Panc1 (cell line): ENCODE measurements around the gene PRR35. TPM values are rescaled to one million over a fixed set of nuclear protein-coding genes. Genes with fewer than 3 reads are reported as not detected.
A peak's percentile ranks its signal among the peaks of the same experiment; 100 is the strongest.

Experiments used
- ATAC-seq: fragments of 200-7000 bp; cut with Tn5 transposase; 2 replicates; pipeline ENCODE4 v1.9.1; 2020; ENCODE audit warnings: mild to moderate bottlenecking, moderate library complexity
- BruUV-seq: library from RNA; stranded (reverse); fragments of 400-500 nt; replicated peaks from 2 replicates; lab custom pipeline; 2021; lab: Mats Ljungman, UMichigan
- CTCF ChIA-PET: fragments of 300-600 bp; sonication (Branson Sonifier 250); formaldehyde crosslinking; loops from one replicate; lab custom pipeline; 2022; ENCODE audit warnings: antibody characterized with exemption; lab: Charles Lee
- POLR2A ChIA-PET: fragments of 300-600 bp; sonication (Branson Sonifier 250); formaldehyde crosslinking; loops from one replicate; lab custom pipeline; 2022; ENCODE audit warnings: antibody characterized with exemption; lab: Charles Lee
- DNase-seq: peaks from one replicate; pipeline ENCODE4 v3.0.0-alpha.2; 2010; ENCODE audit warnings: low read depth, low spot score
- H3K27ac ChIP-seq: 2 replicates; pipeline ENCODE4 v1.5.1; 2011; ENCODE audit warnings: mild to moderate bottlenecking, low read length, inconsistent platforms
- H3K27me3 ChIP-seq: fragments of 200-500 bp; sonication (Bioruptor generic); 2 replicates; pipeline ENCODE4 v1.6.0; 2014; ENCODE audit warnings: low read length, inconsistent platforms; ENCODE audit not compliant: control insufficient read depth, insufficient read depth
- H3K36me3 ChIP-seq: fragments of 200-500 bp; sonication (Bioruptor generic); 2 replicates; pipeline ENCODE4 v1.5.1; 2014; ENCODE audit warnings: inconsistent platforms, mild to moderate bottlenecking, low read length, moderate library complexity; ENCODE audit not compliant: control insufficient read depth, insufficient read depth
- H3K4me1 ChIP-seq: 2 replicates; pipeline ENCODE4 v1.5.1; 2011; ENCODE audit warnings: inconsistent platforms, mild to moderate bottlenecking, low read length, moderate library complexity; ENCODE audit not compliant: control insufficient read depth, insufficient read depth
- H3K4me3 ChIP-seq, 2 experiments: 2 replicates each; pipeline ENCODE4 v1.5.1; 2011 to 2012; ENCODE audit warnings: low read depth in 2 of 2, low read length in 2 of 2, mild to moderate bottlenecking in 2 of 2, inconsistent platforms in 1 of 2, moderate library complexity in 1 of 2
- H3K9me3 ChIP-seq: fragments of 200-500 bp; sonication (Bioruptor generic); 2 replicates; pipeline ENCODE4 v1.5.1; 2014; ENCODE audit warnings: low read depth, mild to moderate bottlenecking, inconsistent platforms, low read length, moderate library complexity; ENCODE audit not compliant: control insufficient read depth, insufficient read depth
- POLR2AphosphoS5 ChIP-seq: IDR thresholded peaks from 2 replicates; pipeline ENCODE4 v1.6.1; 2012; ENCODE audit warnings: mild to moderate bottlenecking, low read depth, low read length, moderate library complexity
- SIN3A ChIP-seq: IDR thresholded peaks from 2 replicates; pipeline ENCODE4 v1.6.1; 2012; ENCODE audit warnings: low read depth, mild to moderate bottlenecking, low read length, moderate library complexity, borderline replicate concordance; ENCODE audit not compliant: insufficient read depth
- TCF7L2 ChIP-seq: IDR thresholded peaks from 2 replicates; pipeline ENCODE4 v1.6.1; 2011; ENCODE audit warnings: mild to moderate bottlenecking, low read depth, low read length, inconsistent platforms
- in situ Hi-C: cut with HindIII; loops from 2 replicates; pipeline ENCODE4 v1.10.0; 2016; ENCODE audit warnings: low sequenced_read_pairs, low pct_unique_long_range_greater_than_20kb
- intact Hi-C: fragments of 100-400 bp; cut with micrococcal nuclease; formaldehyde crosslinking; loops from one replicate; pipeline ENCODE4 v1.10.0; 2022; ENCODE audit not compliant: unreplicated experiment
- total RNA-seq: library from RNA; stranded (reverse); gene quantifications from one replicate; pipeline ENCODE4 v1.2.1, GENCODE V29; 2021; ENCODE audit not compliant: unreplicated experiment
- TF ChIP-seq, protein P1 (sequence below): fragments of 450-650 bp; IDR thresholded peaks from 2 replicates; pipeline ENCODE4 v1.5.1; 2017; ENCODE audit warnings: mild to moderate bottlenecking
- TF ChIP-seq, protein P2 (sequence below), 2 experiments: IDR thresholded peaks; 2 replicates each; pipeline ENCODE4 v1.6.1; 2011 to 2012; ENCODE audit warnings: low read depth in 2 of 2, control low read depth in 1 of 2, low read length in 1 of 2, mild to moderate bottlenecking in 1 of 2, moderate library complexity in 1 of 2; ENCODE audit not compliant: insufficient read depth in 1 of 2

Gene PRR35
- total RNA-seq, 1 experiment from 2014 or later = 2.2 TPM

DNA sequence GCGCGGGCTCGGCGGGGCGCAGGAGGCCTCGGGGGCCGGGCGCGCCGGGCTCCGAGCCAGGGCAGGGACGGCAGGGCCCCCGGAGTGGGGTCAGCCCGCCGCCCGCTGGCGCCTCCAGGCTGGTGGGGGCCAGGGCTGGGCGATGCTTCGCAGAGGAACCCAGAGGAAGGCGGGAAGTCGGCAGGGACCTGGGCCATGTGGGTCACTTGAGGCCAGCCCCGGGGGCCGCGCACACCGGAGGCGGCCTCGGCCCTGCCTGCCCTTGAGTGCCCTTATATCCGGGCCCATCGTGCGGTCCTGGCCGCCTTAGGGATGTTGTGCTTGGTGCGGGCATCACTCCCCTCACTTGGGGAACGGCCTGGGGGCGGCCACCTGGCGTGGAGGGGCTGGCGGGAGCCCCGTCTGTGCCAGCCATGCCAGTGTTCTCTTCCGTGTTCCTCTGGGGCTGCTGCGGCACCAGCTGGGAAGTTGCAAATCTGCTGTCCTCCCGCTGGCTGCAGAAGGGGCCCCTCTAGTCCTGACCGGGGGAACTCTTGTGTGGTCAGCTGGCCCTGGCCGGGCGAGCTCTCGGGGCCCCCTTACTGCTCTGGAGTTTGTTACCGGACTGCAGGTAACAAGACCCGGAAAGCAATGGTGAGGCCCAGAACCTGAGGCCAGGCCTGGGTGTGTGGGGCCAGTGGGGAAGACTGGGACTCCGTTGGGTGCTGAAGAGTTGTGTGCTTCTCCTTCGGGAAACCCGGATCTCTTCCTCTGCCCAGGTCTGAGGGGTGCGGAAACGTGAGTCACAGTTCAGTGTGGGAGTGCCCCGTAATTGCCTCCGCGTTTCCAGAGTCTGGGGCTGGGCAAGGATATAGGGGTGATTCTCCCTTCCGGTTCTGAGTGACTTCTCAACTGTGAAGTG is 31.8 kb upstream of the PRR35 start:
- Histone ChIP-seq H3K4me1 (peaks cover 43% of the 10 kb centered on the region), H3K4me3 (peak overlapping the region; percentile 82 to 86), H3K9me3 (no peaks in the 10 kb centered on the region), H3K27ac (peak overlapping the region; percentile 79), H3K36me3 (no peaks in the 10 kb centered on the region), H3K27me3 (no peaks in the 10 kb centered on the region)
- BruUV-seq = TSS peak; percentile 69
- CTCF ChIA-PET = interaction anchor here (1.3 kb wide), 1 partner anchor 15 kb away, joined by 8 read pairs; no protein-coding TSS in a partner anchor
- intact Hi-C loops (no loop called here), in situ Hi-C loops (no loop called here)
- ATAC-seq (peak; percentile 5; the same call in 1 of the 2 replicates), DNase-seq (no peak)
- POLR2A ChIA-PET = no interaction called here
- TF ChIP-seq SIN3A (no peak), TCF7L2 (no peak), POLR2AphosphoS5 (no peak)
- TF ChIP-seq, protein P1, sequence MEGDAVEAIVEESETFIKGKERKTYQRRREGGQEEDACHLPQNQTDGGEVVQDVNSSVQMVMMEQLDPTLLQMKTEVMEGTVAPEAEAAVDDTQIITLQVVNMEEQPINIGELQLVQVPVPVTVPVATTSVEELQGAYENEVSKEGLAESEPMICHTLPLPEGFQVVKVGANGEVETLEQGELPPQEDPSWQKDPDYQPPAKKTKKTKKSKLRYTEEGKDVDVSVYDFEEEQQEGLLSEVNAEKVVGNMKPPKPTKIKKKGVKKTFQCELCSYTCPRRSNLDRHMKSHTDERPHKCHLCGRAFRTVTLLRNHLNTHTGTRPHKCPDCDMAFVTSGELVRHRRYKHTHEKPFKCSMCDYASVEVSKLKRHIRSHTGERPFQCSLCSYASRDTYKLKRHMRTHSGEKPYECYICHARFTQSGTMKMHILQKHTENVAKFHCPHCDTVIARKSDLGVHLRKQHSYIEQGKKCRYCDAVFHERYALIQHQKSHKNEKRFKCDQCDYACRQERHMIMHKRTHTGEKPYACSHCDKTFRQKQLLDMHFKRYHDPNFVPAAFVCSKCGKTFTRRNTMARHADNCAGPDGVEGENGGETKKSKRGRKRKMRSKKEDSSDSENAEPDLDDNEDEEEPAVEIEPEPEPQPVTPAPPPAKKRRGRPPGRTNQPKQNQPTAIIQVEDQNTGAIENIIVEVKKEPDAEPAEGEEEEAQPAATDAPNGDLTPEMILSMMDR = no peak
- TF ChIP-seq, protein P2, sequence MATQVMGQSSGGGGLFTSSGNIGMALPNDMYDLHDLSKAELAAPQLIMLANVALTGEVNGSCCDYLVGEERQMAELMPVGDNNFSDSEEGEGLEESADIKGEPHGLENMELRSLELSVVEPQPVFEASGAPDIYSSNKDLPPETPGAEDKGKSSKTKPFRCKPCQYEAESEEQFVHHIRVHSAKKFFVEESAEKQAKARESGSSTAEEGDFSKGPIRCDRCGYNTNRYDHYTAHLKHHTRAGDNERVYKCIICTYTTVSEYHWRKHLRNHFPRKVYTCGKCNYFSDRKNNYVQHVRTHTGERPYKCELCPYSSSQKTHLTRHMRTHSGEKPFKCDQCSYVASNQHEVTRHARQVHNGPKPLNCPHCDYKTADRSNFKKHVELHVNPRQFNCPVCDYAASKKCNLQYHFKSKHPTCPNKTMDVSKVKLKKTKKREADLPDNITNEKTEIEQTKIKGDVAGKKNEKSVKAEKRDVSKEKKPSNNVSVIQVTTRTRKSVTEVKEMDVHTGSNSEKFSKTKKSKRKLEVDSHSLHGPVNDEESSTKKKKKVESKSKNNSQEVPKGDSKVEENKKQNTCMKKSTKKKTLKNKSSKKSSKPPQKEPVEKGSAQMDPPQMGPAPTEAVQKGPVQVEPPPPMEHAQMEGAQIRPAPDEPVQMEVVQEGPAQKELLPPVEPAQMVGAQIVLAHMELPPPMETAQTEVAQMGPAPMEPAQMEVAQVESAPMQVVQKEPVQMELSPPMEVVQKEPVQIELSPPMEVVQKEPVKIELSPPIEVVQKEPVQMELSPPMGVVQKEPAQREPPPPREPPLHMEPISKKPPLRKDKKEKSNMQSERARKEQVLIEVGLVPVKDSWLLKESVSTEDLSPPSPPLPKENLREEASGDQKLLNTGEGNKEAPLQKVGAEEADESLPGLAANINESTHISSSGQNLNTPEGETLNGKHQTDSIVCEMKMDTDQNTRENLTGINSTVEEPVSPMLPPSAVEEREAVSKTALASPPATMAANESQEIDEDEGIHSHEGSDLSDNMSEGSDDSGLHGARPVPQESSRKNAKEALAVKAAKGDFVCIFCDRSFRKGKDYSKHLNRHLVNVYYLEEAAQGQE (IDR thresholded peaks at IDR 0.05; ENCODE audit: insufficient read depth in 1 of 2, low read depth in 2 of 2, low read length in 1 of 2) = no peak

DNA sequence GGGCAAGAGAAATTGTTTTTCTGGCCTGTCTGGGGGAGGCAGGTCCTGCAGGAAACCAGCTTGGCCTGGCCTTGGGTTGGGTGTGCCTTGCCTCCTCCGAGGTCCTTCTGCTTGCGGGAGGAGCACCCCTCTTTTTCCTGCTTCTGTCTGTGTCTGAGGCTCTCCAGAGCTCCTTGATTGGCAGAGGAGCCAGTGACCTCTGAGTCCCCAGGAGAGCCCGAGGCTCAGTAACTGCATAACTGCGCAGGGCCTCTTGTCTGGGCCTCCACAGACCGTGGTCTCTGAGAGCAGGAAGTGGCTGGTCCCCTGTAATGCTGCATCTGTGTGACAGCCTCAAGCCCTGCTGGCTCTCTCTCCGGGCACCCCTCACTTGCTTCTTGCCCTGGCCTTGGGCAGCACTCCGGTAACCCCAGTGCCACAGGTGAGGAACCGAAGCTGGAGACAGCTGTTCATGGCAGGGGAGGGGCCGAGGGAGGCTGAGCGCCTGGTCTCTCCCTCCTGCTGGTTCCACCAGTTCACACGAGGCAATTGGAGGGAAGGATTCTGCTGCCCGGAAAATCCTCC is 31.1 kb upstream of the PRR35 start:
- no peaks in the 10 kb centered on the region for H3K36me3 ChIP-seq
- no peak for DNase-seq
- TF ChIP-seq, protein P1 = no peak
- no peak for TF ChIP-seq POLR2AphosphoS5
- TF ChIP-seq, protein P2 (IDR thresholded peaks at IDR 0.05; ENCODE audit: insufficient read depth in 1 of 2, low read depth in 2 of 2, low read length in 1 of 2) = no peak
- TF ChIP-seq SIN3A = no peak
- no peak for TF ChIP-seq TCF7L2
- ChIA-PET POLR2A (no interaction called here), CTCF (interaction anchor here (1.3 kb wide), 1 partner anchor 14 kb away, joined by 8 read pairs; no protein-coding TSS in a partner anchor)
- H3K4me3 ChIP-seq = peak overlapping the region; percentile 82 to 86
- peaks cover 50% of the 10 kb centered on the region for H3K4me1 ChIP-seq
- H3K27me3 ChIP-seq = no peaks in the 10 kb centered on the region
- H3K27ac ChIP-seq = peak overlapping the region; percentile 79
- ATAC-seq = no peak
- intact Hi-C loops (no loop called here), in situ Hi-C loops (no loop called here)
- no peaks in the 10 kb centered on the region for H3K9me3 ChIP-seq
- BruUV-seq = no TSS peak
